ENCODE measurements around the gene NPAS4. TPM values are rescaled to one million over a fixed set of nuclear protein-coding genes. Genes with fewer than 3 reads are reported as not detected.
"Not testable (repeated sequence)": the region's sequence is repeated elsewhere in the genome, so short reads cannot be mapped to it uniquely, and the experiment has no call there.

NPAS4 gene
- total RNA-seq, 1 experiment from 2014 or later, result not detected

DNA sequence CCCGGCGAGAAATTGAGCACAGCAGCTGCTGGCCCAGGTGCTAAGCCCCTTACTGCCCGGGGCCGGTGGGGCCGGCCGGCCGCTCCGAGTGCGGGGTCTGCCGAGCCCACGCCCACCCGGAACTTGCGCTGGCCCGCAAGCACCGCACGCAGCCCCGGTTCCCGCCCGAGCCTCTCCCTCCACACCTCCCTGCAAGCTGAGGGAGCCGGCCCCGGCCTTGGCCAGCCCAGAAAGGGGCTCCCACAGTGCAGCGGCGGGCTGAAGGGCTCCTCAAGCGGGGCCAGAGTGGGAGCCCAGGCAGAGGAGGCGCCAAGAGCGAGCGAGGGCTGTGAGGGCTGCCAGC lies 20.1 kb downstream of the NPAS4 start:
- Histone ChIP-seq H3K4me1 (replicated peaks; ENCODE audit: insufficient read depth) (peaks cover 22% of the 10 kb centered on the region), H3K79me2 (ENCODE audit: low read depth) (peaks cover 17% of the 10 kb centered on the region)
- H3K9me3 ChIP-seq (ENCODE audit: insufficient read depth, low read depth); H3K27ac ChIP-seq; H3K27me3 ChIP-seq (ENCODE audit: insufficient read depth, low read depth); H4K20me1 ChIP-seq (ENCODE audit: insufficient read depth); POLR2A ChIA-PET (ENCODE audit: unreplicated experiment); H3K4me2 ChIP-seq; intact Hi-C loops (cut with micrococcal nuclease; ENCODE audit: unreplicated experiment); H3F3A ChIP-seq (ENCODE audit: insufficient read depth, low read depth); H3K36me3 ChIP-seq (ENCODE audit: low read depth); H2AFZ ChIP-seq; DNase-seq; BruUV-seq (replicated peaks); H3K9me2 ChIP-seq (ENCODE audit: insufficient read depth); H3K4me3 ChIP-seq: not testable (repeated sequence)
- CTCF ChIA-PET, result interaction anchor here (0.6 kb wide), 1 partner anchor 25 kb away, joined by 4 read pairs; no protein-coding TSS in a partner anchor

DNA sequence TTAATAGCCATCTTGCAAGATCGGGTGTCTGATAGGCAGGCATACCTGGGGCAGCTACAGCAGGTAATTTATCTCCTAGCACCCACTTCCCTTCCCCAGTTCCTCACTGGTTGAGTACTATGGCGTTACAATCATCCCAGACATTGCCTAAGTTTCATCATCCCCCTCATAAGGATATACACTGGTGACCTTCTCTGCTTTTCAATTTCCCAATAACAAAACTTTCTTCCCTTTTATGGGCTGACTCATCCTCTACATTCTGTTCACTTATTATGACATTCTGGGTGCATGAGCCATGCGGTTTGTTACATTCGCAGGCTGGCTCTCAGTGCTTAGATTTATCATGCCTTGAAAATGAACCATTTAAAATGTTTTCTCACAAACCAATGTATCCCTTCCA lies 22.8 kb downstream of the NPAS4 start:
- H3K27me3 ChIP-seq (ENCODE audit: insufficient read depth, low read depth), result no peaks in the 10 kb centered on the region
- ChIA-PET POLR2A (ENCODE audit: unreplicated experiment) (no interaction called here), CTCF (no interaction called here)
- BruUV-seq (replicated peaks), result no TSS peak
- H3K27ac ChIP-seq, result peak overlapping the region; percentile 69
- no peak overlapping the region for H3K4me3 ChIP-seq
- H3K9me3 ChIP-seq (ENCODE audit: insufficient read depth, low read depth), result no peaks in the 10 kb centered on the region; the same call in 1 of the 2 replicates
- H3K4me1 ChIP-seq (replicated peaks; ENCODE audit: insufficient read depth), result peaks cover 14% of the 10 kb centered on the region
- H3K79me2 ChIP-seq (ENCODE audit: low read depth), result no peaks in the 10 kb centered on the region
- no peaks in the 10 kb centered on the region for H3K9me2 ChIP-seq (ENCODE audit: insufficient read depth)
- no peak for TF ChIP-seq EZH2 (IDR thresholded peaks at IDR 0.05; ENCODE audit: low read depth)
- TF ChIP-seq, protein P1, sequence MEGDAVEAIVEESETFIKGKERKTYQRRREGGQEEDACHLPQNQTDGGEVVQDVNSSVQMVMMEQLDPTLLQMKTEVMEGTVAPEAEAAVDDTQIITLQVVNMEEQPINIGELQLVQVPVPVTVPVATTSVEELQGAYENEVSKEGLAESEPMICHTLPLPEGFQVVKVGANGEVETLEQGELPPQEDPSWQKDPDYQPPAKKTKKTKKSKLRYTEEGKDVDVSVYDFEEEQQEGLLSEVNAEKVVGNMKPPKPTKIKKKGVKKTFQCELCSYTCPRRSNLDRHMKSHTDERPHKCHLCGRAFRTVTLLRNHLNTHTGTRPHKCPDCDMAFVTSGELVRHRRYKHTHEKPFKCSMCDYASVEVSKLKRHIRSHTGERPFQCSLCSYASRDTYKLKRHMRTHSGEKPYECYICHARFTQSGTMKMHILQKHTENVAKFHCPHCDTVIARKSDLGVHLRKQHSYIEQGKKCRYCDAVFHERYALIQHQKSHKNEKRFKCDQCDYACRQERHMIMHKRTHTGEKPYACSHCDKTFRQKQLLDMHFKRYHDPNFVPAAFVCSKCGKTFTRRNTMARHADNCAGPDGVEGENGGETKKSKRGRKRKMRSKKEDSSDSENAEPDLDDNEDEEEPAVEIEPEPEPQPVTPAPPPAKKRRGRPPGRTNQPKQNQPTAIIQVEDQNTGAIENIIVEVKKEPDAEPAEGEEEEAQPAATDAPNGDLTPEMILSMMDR (conservative IDR thresholded peaks at IDR 0.05), result no peak
- no peaks in the 10 kb centered on the region for H4K20me1 ChIP-seq (ENCODE audit: insufficient read depth)
- peak overlapping the region; percentile 34 for H3K4me2 ChIP-seq
- intact Hi-C loops (cut with micrococcal nuclease; ENCODE audit: unreplicated experiment), result no loop called here
- H2AFZ ChIP-seq, result no peak overlapping the region
- peak in 1 of 2 experiments; percentile 95 for DNase-seq
- H3F3A ChIP-seq (ENCODE audit: insufficient read depth, low read depth), result peaks cover 9% of the 10 kb centered on the region; the same call in 1 of the 2 replicates
- H3K36me3 ChIP-seq (ENCODE audit: low read depth), result no peaks in the 10 kb centered on the region

DNA sequence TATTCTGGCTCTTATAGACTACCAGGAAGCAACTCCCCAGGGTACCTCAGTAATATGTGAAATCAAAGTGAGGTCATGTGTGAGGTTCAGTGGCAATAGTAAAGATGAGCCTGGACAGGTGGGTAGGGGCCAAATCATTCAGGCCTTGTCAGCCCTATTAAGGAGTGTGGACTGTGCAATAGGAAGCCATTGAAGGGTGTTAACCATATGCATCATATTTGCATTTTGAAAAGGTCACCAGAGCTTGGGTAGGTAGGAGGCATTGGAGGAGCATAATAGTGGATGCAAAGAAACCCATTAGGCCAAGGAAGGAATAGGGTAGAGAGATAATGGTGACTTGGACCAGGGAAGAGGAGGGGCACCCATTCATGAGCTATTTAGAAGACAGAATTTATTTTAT lies 26.2 kb downstream of the NPAS4 start:
- Histone ChIP-seq H3K27me3 (ENCODE audit: insufficient read depth, low read depth) (no peaks in the 10 kb centered on the region), H2AFZ (no peak overlapping the region), H3F3A (ENCODE audit: insufficient read depth, low read depth) (peaks cover 9% of the 10 kb centered on the region; the same call in 1 of the 2 replicates), H3K27ac (no peak overlapping the region), H3K4me2 (no peak overlapping the region), H3K9me2 (ENCODE audit: insufficient read depth) (no peaks in the 10 kb centered on the region), H4K20me1 (ENCODE audit: insufficient read depth) (no peaks in the 10 kb centered on the region), H3K4me3 (no peak overlapping the region), H3K79me2 (ENCODE audit: low read depth) (no peaks in the 10 kb centered on the region), H3K36me3 (ENCODE audit: low read depth) (no peaks in the 10 kb centered on the region), H3K9me3 (ENCODE audit: insufficient read depth, low read depth) (no peaks in the 10 kb centered on the region; the same call in 1 of the 2 replicates), H3K4me1 (replicated peaks; ENCODE audit: insufficient read depth) (peaks cover 14% of the 10 kb centered on the region)
- intact Hi-C loops (cut with micrococcal nuclease; ENCODE audit: unreplicated experiment), result no loop called here
- no peak for DNase-seq
- TF ChIP-seq EZH2 (IDR thresholded peaks at IDR 0.05; ENCODE audit: low read depth), result no peak
- TF ChIP-seq, protein P1 (conservative IDR thresholded peaks at IDR 0.05), result no peak
- BruUV-seq (replicated peaks), result no TSS peak
- CTCF ChIA-PET, result interaction anchor here (0.7 kb wide), 1 partner anchor 1895 kb away, joined by 3 read pairs; no protein-coding TSS in a partner anchor
- POLR2A ChIA-PET (ENCODE audit: unreplicated experiment), result interaction anchor here (0.6 kb wide), 2 partner anchors 22 to 312 kb away, joined by 3 to 6 read pairs; no protein-coding TSS in a partner anchor

DNA sequence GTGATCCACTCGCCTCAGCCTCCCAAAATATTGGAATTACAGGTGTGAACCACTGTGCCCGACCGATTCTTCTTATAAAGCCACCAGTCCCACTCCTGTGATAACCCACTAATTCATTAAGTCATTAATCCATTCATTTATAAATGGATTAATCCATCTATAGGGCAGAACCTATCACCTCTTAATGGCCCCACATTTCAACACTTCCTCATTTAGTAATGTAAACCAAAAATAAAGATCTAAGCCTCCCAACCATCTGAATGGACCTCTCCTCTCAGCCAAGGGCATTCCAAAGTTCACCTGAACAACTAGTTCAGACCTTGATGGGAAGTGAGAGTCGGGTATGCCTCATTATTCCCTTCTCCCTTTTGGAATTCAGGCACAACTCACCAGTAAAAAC lies 27.7 kb downstream of the NPAS4 start:
- Histone ChIP-seq H3K27me3 (ENCODE audit: insufficient read depth, low read depth) (no peaks in the 10 kb centered on the region), H3K36me3 (ENCODE audit: low read depth) (no peaks in the 10 kb centered on the region), H3K79me2 (ENCODE audit: low read depth) (no peaks in the 10 kb centered on the region), H3K4me2 (no peak overlapping the region), H3K4me1 (replicated peaks; ENCODE audit: insufficient read depth) (peaks cover 11% of the 10 kb centered on the region), H3F3A (ENCODE audit: insufficient read depth, low read depth) (peaks cover 11% of the 10 kb centered on the region), H4K20me1 (ENCODE audit: insufficient read depth) (no peaks in the 10 kb centered on the region), H3K27ac (no peak overlapping the region), H3K9me3 (ENCODE audit: insufficient read depth, low read depth) (no peaks in the 10 kb centered on the region), H3K9me2 (ENCODE audit: insufficient read depth) (no peaks in the 10 kb centered on the region), H3K4me3 (no peak overlapping the region), H2AFZ (no peak overlapping the region)
- no TSS peak for BruUV-seq (replicated peaks)
- POLR2A ChIA-PET (ENCODE audit: unreplicated experiment), result no interaction called here
- intact Hi-C loops (cut with micrococcal nuclease; ENCODE audit: unreplicated experiment), result no loop called here
- no peak for TF ChIP-seq EZH2 (IDR thresholded peaks at IDR 0.05; ENCODE audit: low read depth)
- TF ChIP-seq, protein P1 (conservative IDR thresholded peaks at IDR 0.05), result no peak
- no peak for DNase-seq
- CTCF ChIA-PET, result no interaction called here

All from PC-9 (cell line).